H1 (cell line): Measurements from ENCODE around the gene SOCS3. TPM values are rescaled to one million over a fixed set of nuclear protein-coding genes. Genes with fewer than 3 reads are reported as not detected.

Experiments used
- CTCF ChIA-PET: fragments of 300-600 bp; sonication (Branson Sonifier 250); formaldehyde crosslinking; loops from one replicate; lab custom pipeline; 2021; ENCODE audit not compliant: partially characterized antibody; lab: Charles Lee
- POLR2A ChIA-PET: fragments of 300-600 bp; sonication (Branson Sonifier 250); formaldehyde crosslinking; loops from one replicate; lab custom pipeline; 2021; ENCODE audit warnings: inconsistent platforms; ENCODE audit not compliant: partially characterized antibody; lab: Charles Lee
- DNase-seq, 2 experiments: peaks; one replicate each; pipeline versions ENCODE4 v3.0.0 to v3.0.0-alpha.2; 2010 to 2022; ENCODE audit warnings: low spot score in 2 of 2, low read depth in 1 of 2, mixed read lengths in 1 of 2
- FAIRE-seq: peaks from 2 replicates; lab custom pipeline; 2011; peaks lifted over from hg19 to GRCh38; lab: Jason Lieb, UNC
- H2AFZ ChIP-seq: 2 replicates; pipeline ENCODE4 v1.8.1; 2012; ENCODE audit warnings: low read length, inconsistent platforms
- H2AK5ac ChIP-seq: 2 replicates; pipeline ENCODE4 v1.6.1; 2013; ENCODE audit warnings: low read depth, low read length
- H2BK120ac ChIP-seq: replicated peaks from 2 replicates; pipeline ENCODE3; 2013; ENCODE audit warnings: low read depth, low read length, inconsistent platforms
- H2BK12ac ChIP-seq: 2 replicates; pipeline ENCODE4 v1.6.1; 2013; ENCODE audit warnings: low read depth, low read length
- H2BK15ac ChIP-seq: 2 replicates; pipeline ENCODE4 v1.6.1; 2013; ENCODE audit warnings: low read length
- H2BK20ac ChIP-seq: 2 replicates; pipeline ENCODE4 v1.6.1; 2013; ENCODE audit warnings: low read length
- H2BK5ac ChIP-seq: 2 replicates; pipeline ENCODE4 v1.6.1; 2013; ENCODE audit warnings: low read depth, low read length
- H3K14ac ChIP-seq: 2 replicates; pipeline ENCODE4 v1.6.1; 2013; ENCODE audit warnings: inconsistent platforms; ENCODE audit not compliant: insufficient read length
- H3K18ac ChIP-seq: 2 replicates; pipeline ENCODE4 v1.6.1; 2013; ENCODE audit warnings: low read length; ENCODE audit errors: extremely low read depth
- H3K23ac ChIP-seq: 2 replicates; pipeline ENCODE4 v1.6.1; 2013; ENCODE audit warnings: inconsistent platforms; ENCODE audit not compliant: insufficient read length
- H3K23me2 ChIP-seq: 2 replicates; pipeline ENCODE4 v1.6.1; 2013; ENCODE audit warnings: low read depth, low read length
- H3K27ac ChIP-seq: 2 replicates; pipeline ENCODE4 v1.6.1; 2011; ENCODE audit warnings: low read depth, low read length, inconsistent platforms
- H3K27me3 ChIP-seq, 4 experiments: replicated peaks in 1 of 4; 1 replicate in 1 of 4; 2 replicates in 3 of 4; pipeline versions ENCODE4 v1.6.1 to v1.8.1; 2011 to 2013; ENCODE audit warnings: low read length in 3 of 4, mild to moderate bottlenecking in 3 of 4, inconsistent platforms in 2 of 4, mixed read lengths in 2 of 4, moderate library complexity in 1 of 4; ENCODE audit not compliant: control insufficient read depth in 3 of 4, insufficient read depth in 3 of 4; ENCODE audit errors: extremely low read depth in 1 of 4
- H3K36me3 ChIP-seq, 4 experiments: 2 replicates each; pipeline versions ENCODE4 v1.6.1 to v1.8.1; 2011 to 2013; ENCODE audit warnings: mild to moderate bottlenecking in 4 of 4, low read length in 3 of 4, moderate library complexity in 2 of 4, control low read depth in 1 of 4, inconsistent platforms in 1 of 4; ENCODE audit not compliant: insufficient read depth in 4 of 4, control insufficient read depth in 2 of 4
- H3K4ac ChIP-seq: replicated peaks from 2 replicates; pipeline ENCODE3; 2013; ENCODE audit warnings: low read length, low read depth, mixed read lengths, inconsistent platforms; ENCODE audit not compliant: insufficient read length
- H3K4me1 ChIP-seq, 4 experiments: replicated peaks in 1 of 4; 1 replicate in 1 of 4; 2 replicates in 3 of 4; pipeline versions ENCODE4 v1.6.1 to v1.8.1; 2011 to 2013; ENCODE audit warnings: low read length in 3 of 4, inconsistent platforms in 2 of 4, mixed read lengths in 1 of 4; ENCODE audit not compliant: insufficient read depth in 4 of 4, control insufficient read depth in 3 of 4
- H3K4me2 ChIP-seq, 2 experiments: 2 replicates each; pipeline versions ENCODE4 v1.6.1 to v1.8.1; 2011 to 2013; ENCODE audit warnings: low read depth in 2 of 2, low read length in 2 of 2, control low read depth in 1 of 2, inconsistent platforms in 1 of 2, mild to moderate bottlenecking in 1 of 2; ENCODE audit not compliant: insufficient read depth in 1 of 2
- H3K4me3 ChIP-seq, 4 experiments: fragments of 200-600, 300-600 bp in 1 of 4; sonication (generic), shearing (Covaris generic), sonication (Bioruptor Twin) in 1 of 4; 2 replicates each; pipeline versions ENCODE4 v1.5.1 to v1.8.1; 2011 to 2016; ENCODE audit warnings: low read length in 4 of 4, low read depth in 3 of 4, control low read depth in 2 of 4, inconsistent platforms in 2 of 4, mild to moderate bottlenecking in 2 of 4, mixed read lengths in 1 of 4, moderate library complexity in 1 of 4; ENCODE audit not compliant: insufficient read depth in 2 of 4; ENCODE audit errors: extremely low read depth in 1 of 4
- H3K56ac ChIP-seq: replicated peaks from 2 replicates; pipeline ENCODE3; 2013; ENCODE audit warnings: low read depth, mild to moderate bottlenecking, mixed read lengths, low read length, inconsistent platforms; ENCODE audit not compliant: insufficient read length
- H3K79me1 ChIP-seq: 2 replicates; pipeline ENCODE4 v1.6.1; 2013; ENCODE audit warnings: low read depth, low read length, control low read depth
- H3K79me2 ChIP-seq, 2 experiments: 2 replicates each; pipeline versions ENCODE4 v1.6.1 to v1.8.1; 2012 to 2013; ENCODE audit warnings: low read length in 2 of 2, mild to moderate bottlenecking in 2 of 2, inconsistent platforms in 1 of 2; ENCODE audit not compliant: insufficient read depth in 2 of 2, control insufficient read depth in 1 of 2
- H3K9ac ChIP-seq, 4 experiments: replicated peaks in 1 of 4; 1 replicate in 1 of 4; 2 replicates in 3 of 4; pipeline versions ENCODE4 v1.6.1 to v1.8.1; 2011 to 2013; ENCODE audit warnings: low read depth in 3 of 4, low read length in 3 of 4, control low read depth in 2 of 4, mild to moderate bottlenecking in 2 of 4, moderate library complexity in 2 of 4, inconsistent platforms in 1 of 4; ENCODE audit errors: extremely low read depth in 1 of 4
- H3K9me3 ChIP-seq, 2 experiments: 2 replicates each; pipeline versions ENCODE4 v1.6.1 to v1.8.1; 2012 to 2013; ENCODE audit warnings: mild to moderate bottlenecking in 2 of 2, moderate library complexity in 2 of 2, control low read depth in 1 of 2, inconsistent platforms in 1 of 2, low read depth in 1 of 2, low read length in 1 of 2, mixed read lengths in 1 of 2; ENCODE audit not compliant: insufficient read depth in 2 of 2
- H4K20me1 ChIP-seq, 2 experiments: replicated peaks in 1 of 2; 2 replicates each; pipeline versions ENCODE3 to v1.8.1; 2011 to 2013; ENCODE audit warnings: inconsistent platforms in 2 of 2, low read length in 2 of 2, mild to moderate bottlenecking in 1 of 2; ENCODE audit not compliant: insufficient read depth in 2 of 2, control insufficient read depth in 1 of 2
- H4K5ac ChIP-seq: 2 replicates; pipeline ENCODE4 v1.6.1; 2013; ENCODE audit warnings: low read length, low read depth, mixed read lengths, inconsistent platforms; ENCODE audit not compliant: insufficient read length
- H4K8ac ChIP-seq: 2 replicates; pipeline ENCODE4 v1.8.0; 2013; ENCODE audit warnings: mild to moderate bottlenecking, moderate library complexity, low read length, inconsistent platforms; ENCODE audit not compliant: insufficient read depth; ENCODE audit errors: extremely low read depth
- H4K91ac ChIP-seq: replicated peaks from 2 replicates; pipeline ENCODE3; 2013; ENCODE audit warnings: low read length, mixed read lengths, inconsistent platforms; ENCODE audit not compliant: insufficient read length
- BRCA1 ChIP-seq: IDR thresholded peaks from 2 replicates; pipeline ENCODE4 v1.6.1; 2012; ENCODE audit warnings: low read depth, low read length, improper control_type of control experiment
- EZH2 ChIP-seq: fragments of 200-600 bp; sonication (generic); IDR thresholded peaks from 2 replicates; pipeline ENCODE4 v1.7.1; 2012; ENCODE audit warnings: low read depth, mild to moderate bottlenecking, moderate library complexity, low read length, inconsistent platforms; ENCODE audit not compliant: severe bottlenecking
- GTF2F1 ChIP-seq: IDR thresholded peaks from 2 replicates; pipeline ENCODE4 v1.6.1; 2012; ENCODE audit warnings: low read depth, low read length, improper control_type of control experiment, borderline replicate concordance
- MAX ChIP-seq: IDR thresholded peaks from 2 replicates; pipeline ENCODE4 v1.6.1; 2012; ENCODE audit warnings: inconsistent platforms
- SP1 ChIP-seq: IDR thresholded peaks from 2 replicates; pipeline ENCODE4 v1.6.1; 2011; ENCODE audit warnings: low read depth, low read length
- TAF7 ChIP-seq: optimal IDR thresholded peaks from 2 replicates; pipeline ENCODE3; 2011; ENCODE audit warnings: low read depth, mild to moderate bottlenecking, inconsistent platforms, low read length, moderate library complexity, borderline replicate concordance
- TCF12 ChIP-seq: IDR thresholded peaks from 2 replicates; pipeline ENCODE4 v1.6.1; 2011; ENCODE audit warnings: low read depth, mild to moderate bottlenecking, low read length
- WGBS, 2 experiments: shearing (Covaris generic) in 1 of 2; methylation state at CpG; one replicate each; pipeline versions ENCODE4 v1.1.6 to v1.1.7; 2013 to 2015; ENCODE audit warnings: low lambda C conversion rate in 2 of 2, mixed read lengths in 2 of 2, inconsistent platforms in 1 of 2, low coverage in 1 of 2, missing lambda C conversion rate in 1 of 2; ENCODE audit not compliant: insufficient replicate concordance in 2 of 2, insufficient coverage in 1 of 2, insufficient read length in 1 of 2; ENCODE audit errors: extremely low coverage in 1 of 2, missing lambda C conversion rate in 1 of 2; 5-methylcytosine and 5-hydroxymethylcytosine counted together
- polyA plus RNA-seq, 7 experiments: library from polyadenylated mRNA; depleted of rRNA in 3 of 7; stranded (reverse) in 5 of 7; unstranded in 2 of 7; fragments of >200 nt in 5 of 7; fragments of 200-250 nt in 2 of 7; gene quantifications; 1 replicate in 5 of 7; 2 replicates in 1 of 7; 4 replicates in 1 of 7; pipeline versions ENCODE4 v1.2.1 to v1.2.3, GENCODE V29; 2011 to 2013; ENCODE audit warnings: missing spikeins in 2 of 7, mixed read lengths in 2 of 7
- total RNA-seq: library from RNA; stranded (reverse); fragmentation: NEBNext Ultra II Directional; extraction: Animal tissue kit (Norgen Biotek cat#: 25700); gene quantifications from 2 replicates; pipeline ENCODE4 v1.2.1, GENCODE V29; 2021

SOCS3 gene
- total and polyA plus RNA-seq, 2 of the 8 experiments (the other 6 are each of a cell fraction or from before 2014, with no cell fraction given) = 10.1 to 47.9 TPM

- ChIA-PET POLR2A (interaction anchor here (1.4 to 3.0 kb wide), 4 partner anchors 9 to 54 kb away, joined by 4 to 11 read pairs (median 7); partner anchors contain the start of gene SOCS3), CTCF (interaction anchor here (1.1 to 20.5 kb wide), 4 partner anchors 9 to 116 kb away, joined by 3 to 257 read pairs (median 5); no protein-coding TSS in a partner anchor)
- 89% methylated on average over 5 of the region's 5 CpGs; no CpG with 5 or more reads in 1 of the 2 experiments for WGBS, 2 experiments
- peak overlapping the region; percentile 96; the same call in 1 of the 2 replicates for H2BK5ac ChIP-seq
- H3K9ac ChIP-seq = no peak overlapping the region
- peaks cover 15 to 52% (median 40%) of the 10 kb centered on the region in 4 experiments for H3K4me1 ChIP-seq
- peak overlapping the region; percentile 98 for H2BK12ac ChIP-seq
- H2BK15ac ChIP-seq = 0 out of 2 replicates have a peak overlapping the region, but pooled peaks have one; percentile 29
- H3K36me3 ChIP-seq = no peaks in the 10 kb centered on the region
- H3K4ac ChIP-seq = peak overlapping the region; percentile 24
- no peaks in the 10 kb centered on the region for H3K23me2 ChIP-seq
- no peaks in the 10 kb centered on the region for H4K20me1 ChIP-seq
- H3K9me3 ChIP-seq = no peaks in the 10 kb centered on the region
- no peak overlapping the region for H3K23ac ChIP-seq
- 0 out of 2 replicates have a peak overlapping the region, but pooled peaks have one; percentile 71 for H2AK5ac ChIP-seq
- H3K4me3 ChIP-seq = no peak overlapping the region
- no peak overlapping the region for H3K56ac ChIP-seq
- peak overlapping the region; percentile 39 for H3K18ac ChIP-seq
- peak overlapping the region; percentile 35; the same call in 1 of the 2 replicates for H3K27ac ChIP-seq
- no peak overlapping the region for H3K4me2 ChIP-seq
- H2BK20ac ChIP-seq = peak overlapping the region; percentile 93; the same call in 1 of the 2 replicates
- no peak overlapping the region for H3K14ac ChIP-seq
- DNase-seq (no peak), FAIRE-seq (no peak)
- no peaks in the 10 kb centered on the region for H3K79me2 ChIP-seq
- no peaks in the 10 kb centered on the region for H3K27me3 ChIP-seq
- H4K5ac ChIP-seq = peak overlapping the region; percentile 49
- H2AFZ ChIP-seq = no peak overlapping the region
- H3K79me1 ChIP-seq = no peaks in the 10 kb centered on the region
- H4K91ac ChIP-seq = peak overlapping the region; percentile 49
- peak overlapping the region; percentile 25 for H2BK120ac ChIP-seq
- TF ChIP-seq BRCA1 = no peak
- TF ChIP-seq MAX = no peak
- TF ChIP-seq GTF2F1 = no peak
- TF ChIP-seq TAF7 = no peak
- no peak for TF ChIP-seq SP1
- TF ChIP-seq EZH2 = no peak
- no peak for TF ChIP-seq TCF12
- no peak overlapping the region; the same call in 1 of the 2 replicates for H4K8ac ChIP-seq
Measured at GRCh38 chr17:78367193-78367592, 7.3 kb upstream of the SOCS3 start.
